ENCODE results near the gene MRPL38.

Gene MRPL38

DNA sequence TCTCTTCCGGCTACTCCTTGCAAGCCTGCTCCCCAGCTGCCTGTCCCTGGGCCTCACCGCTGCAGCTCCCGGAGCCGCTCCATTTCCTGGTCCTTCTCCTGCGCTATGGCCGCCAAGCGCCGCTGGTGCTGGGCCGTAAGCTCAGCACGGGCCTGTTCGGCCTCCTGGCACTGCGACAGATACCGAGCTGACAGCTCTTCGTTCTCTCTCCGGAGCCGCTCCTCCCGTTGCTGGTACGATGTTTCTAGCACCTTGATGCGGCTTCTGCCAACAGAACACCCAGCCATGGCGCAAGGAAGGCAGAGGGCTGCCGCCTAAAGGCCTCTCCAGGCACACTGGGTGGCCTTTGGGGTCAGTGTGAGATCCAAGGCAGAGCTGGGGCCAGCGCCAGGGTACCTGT lies 14.9 kb upstream of the MRPL38 start:
- FAIRE-seq (no peak), DNase-seq (ENCODE audit: low spot score) (no peak)

DNA sequence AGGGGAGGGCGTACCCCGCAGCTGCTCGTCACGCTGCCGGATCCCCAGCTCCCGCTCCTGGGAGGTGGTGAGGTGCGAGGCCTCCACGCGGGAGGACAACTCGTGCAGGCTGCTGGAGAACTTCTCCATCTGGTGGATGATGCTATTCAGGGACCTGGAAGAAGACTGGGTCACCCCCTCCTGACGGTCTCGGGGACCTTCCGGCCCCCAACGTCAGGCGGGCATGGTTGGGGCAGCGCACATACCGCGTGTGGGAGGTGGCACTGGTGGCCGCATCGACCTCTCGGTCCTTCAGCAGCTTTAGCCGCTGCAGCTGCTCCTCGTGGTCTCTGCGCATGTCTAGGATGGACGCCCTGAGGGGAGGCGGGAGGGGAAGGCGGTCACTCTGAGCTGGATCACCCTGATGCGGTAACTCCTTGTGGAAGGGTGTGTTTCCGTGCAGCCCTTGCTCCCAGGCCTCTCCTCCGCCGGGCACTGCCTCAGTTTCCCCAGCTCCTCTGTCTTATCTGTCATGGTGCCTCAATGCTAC lies 13.3 kb upstream of the MRPL38 start:
- no peak for DNase-seq (ENCODE audit: low spot score)
- FAIRE-seq: no peak

- no peak for DNase-seq (ENCODE audit: low spot score)
- no peak for FAIRE-seq
Measured at GRCh38 chr17:75917141-75917916, 12.6 kb upstream of the MRPL38 start.

DNA sequence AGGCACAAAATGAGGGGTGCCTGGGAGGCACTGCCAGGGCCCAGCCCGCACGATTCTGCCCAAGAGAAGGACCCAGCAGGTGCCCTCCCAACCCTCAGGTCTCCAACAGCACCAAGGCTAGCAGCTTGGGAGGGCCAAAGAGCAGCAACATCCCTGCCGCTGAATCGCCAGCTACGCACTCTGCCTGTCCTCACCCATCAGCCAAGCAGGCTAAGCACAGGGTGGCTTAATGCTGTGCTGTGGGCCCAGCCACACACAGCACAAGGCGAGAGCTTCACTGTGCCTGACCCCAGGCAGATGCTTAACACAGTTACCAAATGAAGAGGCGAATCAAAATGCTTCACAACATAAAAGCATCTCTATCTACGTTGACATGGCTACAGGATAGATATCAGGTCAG lies 10.6 kb upstream of the MRPL38 start:
- no peak for FAIRE-seq
- DNase-seq (ENCODE audit: low spot score): no peak

- FAIRE-seq (no peak), DNase-seq (ENCODE audit: low spot score) (no peak)
Measured at GRCh38 chr17:75914643-75915267, 10.1 kb upstream of the MRPL38 start.

- no peak for FAIRE-seq
- no peak for DNase-seq (ENCODE audit: low spot score)
Measured at GRCh38 chr17:75913537-75914210, 9.0 kb upstream of the MRPL38 start.

DNA sequence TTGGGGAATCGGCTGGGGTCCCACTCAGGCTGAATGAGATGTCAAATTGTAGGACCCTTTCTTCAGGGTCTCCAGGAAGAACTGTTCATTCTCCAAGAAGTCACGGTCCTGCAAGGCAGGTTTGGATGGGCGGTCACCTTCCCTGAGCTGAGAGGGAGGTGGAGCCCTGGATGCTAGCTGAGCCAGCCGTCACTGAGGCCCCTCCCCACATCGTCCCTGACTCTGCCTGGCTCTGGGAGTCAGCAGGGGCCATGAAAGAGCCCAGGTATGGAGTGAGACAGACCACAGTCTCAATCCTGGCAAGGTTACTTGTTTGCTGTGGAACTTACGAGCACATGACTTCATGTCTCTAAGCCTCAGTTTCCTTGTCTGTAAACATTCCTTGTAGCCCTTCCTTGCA lies 6.0 kb upstream of the MRPL38 start:
- DNase-seq (ENCODE audit: low spot score) (no peak), FAIRE-seq (no peak)

- no peak for DNase-seq (ENCODE audit: low spot score)
- no peak for FAIRE-seq
Measured at GRCh38 chr17:75909812-75910274, 5.2 kb upstream of the MRPL38 start.

DNA sequence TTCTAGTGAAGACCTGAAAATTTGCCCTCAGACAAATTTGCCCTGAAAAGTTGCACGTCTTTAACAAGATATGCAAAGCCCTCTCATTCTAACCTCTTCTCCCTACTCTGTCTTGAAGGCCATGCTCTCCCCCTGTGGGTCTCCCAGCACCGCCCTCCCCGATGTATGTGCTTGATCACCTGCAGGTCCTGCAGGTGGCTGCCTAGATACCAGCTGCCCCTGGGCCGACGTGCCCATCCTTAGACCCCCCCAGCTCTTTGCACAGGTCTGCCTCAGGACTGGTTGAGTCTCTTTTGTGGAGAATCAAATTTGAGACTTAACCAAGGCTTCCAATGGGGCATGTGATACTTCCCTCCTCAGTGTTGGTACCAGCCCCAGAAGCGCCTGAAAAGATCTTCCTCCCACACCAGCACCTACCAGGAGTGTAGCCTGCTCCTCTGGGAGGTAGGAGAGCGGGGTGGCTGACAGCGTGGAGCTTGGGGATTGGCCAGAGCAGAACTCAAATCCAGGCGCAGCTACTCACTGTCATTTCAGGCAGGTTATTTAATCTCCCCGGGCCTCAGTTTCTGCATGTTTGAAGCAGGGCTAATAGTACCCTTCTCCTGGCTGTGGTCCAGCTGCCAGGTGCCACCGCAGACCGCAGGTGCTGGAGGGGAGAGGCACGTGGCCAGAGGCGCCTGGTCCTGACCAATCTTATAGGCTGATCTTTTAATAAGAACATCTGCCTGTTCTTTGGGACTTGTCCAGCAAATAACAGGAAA lies 4.5 kb upstream of the MRPL38 start:
- FAIRE-seq: no peak
- DNase-seq (ENCODE audit: low spot score): no peak

DNA sequence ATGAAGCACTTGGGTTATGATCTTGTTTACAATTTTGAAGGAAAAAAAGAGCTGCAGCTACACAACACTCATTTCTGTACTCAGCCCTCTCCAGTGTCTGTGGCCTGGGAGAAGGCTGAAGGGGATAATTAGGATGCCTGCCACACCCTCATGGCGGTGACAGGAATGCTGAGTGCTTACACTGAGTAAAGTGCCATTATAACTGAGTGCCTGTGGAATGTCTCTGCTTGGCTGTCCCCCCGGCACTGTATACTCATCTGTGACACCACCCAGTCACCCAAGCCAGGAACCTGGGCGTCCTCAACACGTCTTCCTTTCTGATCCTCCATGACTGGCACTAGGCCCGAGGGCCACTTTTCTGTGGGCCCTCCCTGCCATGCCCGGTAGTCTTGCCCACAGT lies 3.5 kb upstream of the MRPL38 start:
- DNase-seq (ENCODE audit: low spot score) (no peak), FAIRE-seq (no peak)

GRCh38 chr17:75906143-75906884 lies 1.6 kb upstream of the MRPL38 start:
- DNase-seq (ENCODE audit: low spot score): no peak
- peak; percentile 44 for FAIRE-seq

GRCh38 chr17:75902406-75902805 lies 2.3 kb downstream of the MRPL38 start:
- no peak for DNase-seq (ENCODE audit: low spot score)
- FAIRE-seq: no peak

DNA sequence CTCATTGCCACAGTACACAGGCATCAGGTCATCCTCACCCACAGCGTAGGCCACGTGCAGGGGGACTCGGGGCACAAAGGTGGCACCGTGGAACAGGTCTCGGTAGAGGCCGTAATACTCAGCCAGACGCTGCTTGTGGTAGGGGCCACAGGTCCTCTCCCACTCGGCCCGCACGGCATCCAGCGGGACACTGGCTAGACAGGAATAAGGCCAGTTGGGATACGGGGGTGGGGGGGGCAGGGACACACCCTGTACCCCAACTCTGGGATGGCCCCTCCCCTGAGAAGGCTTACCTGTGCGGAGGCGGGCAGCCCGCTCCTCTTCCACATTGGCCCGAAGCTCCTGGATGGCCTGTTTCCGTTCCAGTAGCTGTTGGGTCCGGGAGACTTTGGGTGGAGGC lies 3.0 kb downstream of the MRPL38 start:
- DNase-seq (ENCODE audit: low spot score) (no peak), FAIRE-seq (peak; percentile 52)

GRCh38 chr17:75900691-75901533 lies 3.8 kb downstream of the MRPL38 start:
- no peak for DNase-seq (ENCODE audit: low spot score)
- FAIRE-seq: no peak

DNA sequence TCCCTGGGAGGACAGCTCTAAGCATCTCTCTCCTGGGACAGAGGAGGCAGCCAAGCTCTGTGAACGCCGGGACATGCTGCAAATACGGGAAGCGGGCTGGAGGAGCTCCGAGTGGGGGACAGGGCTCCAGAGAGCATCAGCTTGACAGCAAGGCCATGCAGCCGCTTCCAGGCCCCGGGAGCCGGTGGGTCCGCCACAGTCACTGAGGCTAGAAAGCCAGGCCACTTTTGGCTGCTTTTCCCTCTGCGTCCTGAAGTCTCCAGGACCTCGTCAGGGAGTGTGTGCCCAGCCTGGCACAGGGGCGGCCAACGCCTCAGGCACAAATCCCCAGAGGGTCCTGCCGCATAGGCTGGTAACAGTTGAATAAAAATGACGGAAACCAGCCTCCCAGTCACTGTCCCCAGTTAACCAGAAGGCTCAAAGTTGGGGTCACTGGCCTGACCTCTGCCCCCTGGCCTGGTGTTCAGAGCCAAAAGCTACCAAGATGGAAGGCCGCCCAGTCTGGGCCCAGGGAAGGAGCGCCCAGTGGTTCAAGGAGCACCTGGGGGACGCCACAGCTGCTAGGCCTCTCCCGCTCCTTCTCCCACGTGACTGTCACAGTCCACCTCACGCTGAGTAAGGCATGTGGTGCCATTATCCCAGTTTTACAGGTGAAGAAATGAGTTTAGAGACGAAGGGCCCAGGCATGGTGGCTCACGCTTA lies 4.8 kb downstream of the MRPL38 start:
- DNase-seq (ENCODE audit: low spot score): no peak
- no peak for FAIRE-seq

DNA sequence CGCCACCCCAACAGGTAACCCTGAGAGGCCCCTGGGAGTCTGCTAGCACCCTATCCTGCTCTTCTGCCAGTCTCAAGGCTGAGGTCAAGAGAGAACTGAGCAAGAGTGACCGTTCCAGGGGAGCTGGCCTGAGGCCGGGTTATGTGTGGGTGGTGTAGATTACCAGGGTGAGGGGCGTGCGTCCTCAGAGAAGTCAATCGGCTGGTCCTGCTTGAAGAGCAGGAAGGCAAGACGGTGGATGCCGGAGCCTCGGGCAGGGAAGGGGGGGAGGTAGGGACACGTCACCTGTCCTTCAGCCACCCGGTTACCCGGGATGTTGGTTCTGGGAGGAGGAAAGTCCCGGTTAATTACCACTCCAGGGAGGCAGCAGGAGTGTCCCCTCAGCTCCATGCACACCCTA lies 5.3 kb downstream of the MRPL38 start:
- DNase-seq (ENCODE audit: low spot score) (no peak), FAIRE-seq (no peak)

- FAIRE-seq: no peak
Measured at GRCh38 chr17:75898791-75899190, 5.9 kb downstream of the MRPL38 start.

DNA sequence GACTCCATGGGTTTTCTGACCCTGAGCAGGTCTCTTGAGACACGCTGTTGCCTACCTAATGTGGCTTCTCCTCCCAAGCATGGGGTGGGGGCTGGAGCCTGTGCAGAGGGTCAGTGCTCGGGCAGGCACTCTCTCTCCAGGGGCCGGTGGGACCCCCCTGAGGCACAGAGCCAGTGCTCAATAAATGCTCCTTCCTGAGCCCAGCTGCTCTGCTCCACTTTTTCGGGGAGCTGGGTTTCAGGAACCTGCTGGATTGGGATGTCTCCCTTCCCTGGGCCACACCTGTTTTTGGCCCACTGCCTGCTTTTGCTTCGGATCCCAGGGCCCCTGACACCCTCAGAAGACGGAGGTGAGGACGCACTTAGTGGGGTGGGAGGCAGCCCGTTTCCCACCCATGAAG lies 6.6 kb downstream of the MRPL38 start:
- FAIRE-seq (no peak), DNase-seq (ENCODE audit: low spot score) (no peak)

More at GRCh38 chr17:75898791-75899190, 5.9 kb downstream of the MRPL38 start:
- no peak for DNase-seq (ENCODE audit: low spot score)
